Body of pancreas (tissue), 4 donors: ENCODE results near the gene AQP2.

Experiments used
- CTCF ChIP-seq, 7 experiments: fragments of 450-650 bp in 4 of 7; fragments of 200-600 bp in 3 of 7; sonication (generic) in 3 of 7; IDR thresholded peaks; one replicate each; pipeline ENCODE4 v1.5.1; 2016 to 2019; ENCODE audit warnings: antibody characterized with exemption in 7 of 7
- POLR2A ChIP-seq, 3 donors: fragments of 450-650 bp; IDR thresholded peaks; one replicate each; pipeline ENCODE4 v1.6.1; 2016; ENCODE audit warnings: antibody characterized with exemption in 3 of 3, mild to moderate bottlenecking in 2 of 3

GRCh38 chr12:49930515-49931288 lies 19.8 kb upstream of the AQP2 start:
- TF ChIP-seq CTCF (IDR thresholded peaks at IDR 0.05) (peak in 1 of 7 experiments; percentile 14), POLR2A (IDR thresholded peaks at IDR 0.05) (no peak)
